Liver (tissue), 3 donors: ENCODE data around the gene ZC3H12C.

Experiments
- EGR1 ChIP-seq, 2 donors: IDR thresholded peaks; 2 replicates each; pipeline ENCODE4 v1.6.1; 2016 to 2018; ENCODE audit warnings: antibody characterized with exemption in 2 of 2, low read depth in 2 of 2
- GABPA ChIP-seq, 2 donors: IDR thresholded peaks in 1 of 2; conservative IDR thresholded peaks in 1 of 2; 2 replicates each; pipeline ENCODE4 v1.6.1; 2016; ENCODE audit warnings: antibody characterized with exemption in 2 of 2, mild to moderate bottlenecking in 1 of 2, moderate library complexity in 1 of 2
- JUND ChIP-seq, 2 donors: IDR thresholded peaks; 2 replicates each; pipeline ENCODE4 v1.6.1; 2016; ENCODE audit warnings: antibody characterized with exemption in 2 of 2
- RAD21 ChIP-seq, 2 donors: IDR thresholded peaks; 2 replicates each; pipeline ENCODE4 v1.6.1; 2016; ENCODE audit warnings: antibody characterized with exemption in 2 of 2, mild to moderate bottlenecking in 2 of 2
- SP1 ChIP-seq: IDR thresholded peaks from 2 replicates; pipeline ENCODE4 v1.6.1; 2018; ENCODE audit warnings: antibody characterized with exemption, mild to moderate bottlenecking
- TAF1 ChIP-seq: conservative IDR thresholded peaks from 2 replicates; pipeline ENCODE4 v1.6.1; 2016; ENCODE audit warnings: antibody characterized with exemption, mild to moderate bottlenecking
- TF ChIP-seq, protein P1 (sequence below): fragments of 150-350 bp; IDR thresholded peaks from 2 replicates; pipeline ENCODE4 v1.5.1; 2017; ENCODE audit warnings: improper control_type of control experiment, low read depth, low read length; ENCODE audit not compliant: missing input control
- TF ChIP-seq, protein P2 (sequence below): IDR thresholded peaks from 2 replicates; pipeline ENCODE4 v1.6.1; 2016; ENCODE audit warnings: antibody characterized with exemption
- TF ChIP-seq, protein P3 (sequence below): IDR thresholded peaks from 2 replicates; pipeline ENCODE4 v1.6.1; 2016; ENCODE audit warnings: antibody characterized with exemption, mild to moderate bottlenecking
- TF ChIP-seq, protein P4 (sequence below): IDR thresholded peaks from 2 replicates; pipeline ENCODE4 v1.6.1; 2016; ENCODE audit warnings: antibody characterized with exemption
- donor health status: healthy.
- donor health status: healthy.

DNA sequence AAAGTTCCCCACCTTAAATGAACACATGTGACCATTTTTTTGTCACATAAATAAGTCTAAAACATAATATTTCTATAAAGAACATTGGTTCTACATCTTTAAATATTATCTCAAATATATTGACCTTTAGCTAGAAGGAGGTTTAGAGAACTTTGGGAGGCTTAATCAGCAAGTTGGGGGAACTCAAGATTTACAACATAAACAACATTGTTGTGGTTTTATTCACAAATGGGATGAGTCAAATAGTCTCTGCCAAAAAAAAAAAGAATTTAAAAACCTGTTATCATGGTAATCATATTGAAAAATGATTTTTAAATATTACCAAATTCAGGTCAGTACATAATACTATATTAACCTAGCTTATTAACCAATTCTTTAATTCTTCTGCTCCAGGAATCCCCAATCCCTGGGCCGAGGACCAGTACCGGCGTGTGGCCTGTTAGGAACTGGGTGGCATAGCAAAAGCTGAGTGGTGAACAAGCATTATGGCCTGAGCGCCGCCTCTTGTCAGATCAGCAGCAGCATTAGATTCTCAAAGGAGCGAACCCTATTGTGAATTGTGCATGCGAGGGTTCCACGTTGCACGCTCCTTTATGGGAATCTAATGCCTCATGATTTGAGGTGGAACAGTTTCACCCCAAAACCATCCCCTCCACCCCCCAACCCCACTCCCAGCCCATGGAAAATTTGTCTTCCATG, 105.0 kb downstream of the ZC3H12C start:
- TF ChIP-seq, protein P1, sequence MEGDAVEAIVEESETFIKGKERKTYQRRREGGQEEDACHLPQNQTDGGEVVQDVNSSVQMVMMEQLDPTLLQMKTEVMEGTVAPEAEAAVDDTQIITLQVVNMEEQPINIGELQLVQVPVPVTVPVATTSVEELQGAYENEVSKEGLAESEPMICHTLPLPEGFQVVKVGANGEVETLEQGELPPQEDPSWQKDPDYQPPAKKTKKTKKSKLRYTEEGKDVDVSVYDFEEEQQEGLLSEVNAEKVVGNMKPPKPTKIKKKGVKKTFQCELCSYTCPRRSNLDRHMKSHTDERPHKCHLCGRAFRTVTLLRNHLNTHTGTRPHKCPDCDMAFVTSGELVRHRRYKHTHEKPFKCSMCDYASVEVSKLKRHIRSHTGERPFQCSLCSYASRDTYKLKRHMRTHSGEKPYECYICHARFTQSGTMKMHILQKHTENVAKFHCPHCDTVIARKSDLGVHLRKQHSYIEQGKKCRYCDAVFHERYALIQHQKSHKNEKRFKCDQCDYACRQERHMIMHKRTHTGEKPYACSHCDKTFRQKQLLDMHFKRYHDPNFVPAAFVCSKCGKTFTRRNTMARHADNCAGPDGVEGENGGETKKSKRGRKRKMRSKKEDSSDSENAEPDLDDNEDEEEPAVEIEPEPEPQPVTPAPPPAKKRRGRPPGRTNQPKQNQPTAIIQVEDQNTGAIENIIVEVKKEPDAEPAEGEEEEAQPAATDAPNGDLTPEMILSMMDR: no peak
- TF ChIP-seq EGR1 (IDR thresholded peaks at IDR 0.05; ENCODE audit: low read depth in 2 of 2) (no peak), RAD21 (IDR thresholded peaks at IDR 0.05) (no peak), JUND (IDR thresholded peaks at IDR 0.05) (no peak), TAF1 (no peak), SP1 (no peak), GABPA (IDR thresholded peaks at IDR 0.05 in 1 of 2, conservative IDR thresholded peaks at IDR 0.05 in 1 of 2) (no peak)
- TF ChIP-seq, protein P2, sequence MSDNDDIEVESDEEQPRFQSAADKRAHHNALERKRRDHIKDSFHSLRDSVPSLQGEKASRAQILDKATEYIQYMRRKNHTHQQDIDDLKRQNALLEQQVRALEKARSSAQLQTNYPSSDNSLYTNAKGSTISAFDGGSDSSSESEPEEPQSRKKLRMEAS: no peak
- TF ChIP-seq, protein P3, sequence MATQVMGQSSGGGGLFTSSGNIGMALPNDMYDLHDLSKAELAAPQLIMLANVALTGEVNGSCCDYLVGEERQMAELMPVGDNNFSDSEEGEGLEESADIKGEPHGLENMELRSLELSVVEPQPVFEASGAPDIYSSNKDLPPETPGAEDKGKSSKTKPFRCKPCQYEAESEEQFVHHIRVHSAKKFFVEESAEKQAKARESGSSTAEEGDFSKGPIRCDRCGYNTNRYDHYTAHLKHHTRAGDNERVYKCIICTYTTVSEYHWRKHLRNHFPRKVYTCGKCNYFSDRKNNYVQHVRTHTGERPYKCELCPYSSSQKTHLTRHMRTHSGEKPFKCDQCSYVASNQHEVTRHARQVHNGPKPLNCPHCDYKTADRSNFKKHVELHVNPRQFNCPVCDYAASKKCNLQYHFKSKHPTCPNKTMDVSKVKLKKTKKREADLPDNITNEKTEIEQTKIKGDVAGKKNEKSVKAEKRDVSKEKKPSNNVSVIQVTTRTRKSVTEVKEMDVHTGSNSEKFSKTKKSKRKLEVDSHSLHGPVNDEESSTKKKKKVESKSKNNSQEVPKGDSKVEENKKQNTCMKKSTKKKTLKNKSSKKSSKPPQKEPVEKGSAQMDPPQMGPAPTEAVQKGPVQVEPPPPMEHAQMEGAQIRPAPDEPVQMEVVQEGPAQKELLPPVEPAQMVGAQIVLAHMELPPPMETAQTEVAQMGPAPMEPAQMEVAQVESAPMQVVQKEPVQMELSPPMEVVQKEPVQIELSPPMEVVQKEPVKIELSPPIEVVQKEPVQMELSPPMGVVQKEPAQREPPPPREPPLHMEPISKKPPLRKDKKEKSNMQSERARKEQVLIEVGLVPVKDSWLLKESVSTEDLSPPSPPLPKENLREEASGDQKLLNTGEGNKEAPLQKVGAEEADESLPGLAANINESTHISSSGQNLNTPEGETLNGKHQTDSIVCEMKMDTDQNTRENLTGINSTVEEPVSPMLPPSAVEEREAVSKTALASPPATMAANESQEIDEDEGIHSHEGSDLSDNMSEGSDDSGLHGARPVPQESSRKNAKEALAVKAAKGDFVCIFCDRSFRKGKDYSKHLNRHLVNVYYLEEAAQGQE: no peak
- TF ChIP-seq, protein P4, sequence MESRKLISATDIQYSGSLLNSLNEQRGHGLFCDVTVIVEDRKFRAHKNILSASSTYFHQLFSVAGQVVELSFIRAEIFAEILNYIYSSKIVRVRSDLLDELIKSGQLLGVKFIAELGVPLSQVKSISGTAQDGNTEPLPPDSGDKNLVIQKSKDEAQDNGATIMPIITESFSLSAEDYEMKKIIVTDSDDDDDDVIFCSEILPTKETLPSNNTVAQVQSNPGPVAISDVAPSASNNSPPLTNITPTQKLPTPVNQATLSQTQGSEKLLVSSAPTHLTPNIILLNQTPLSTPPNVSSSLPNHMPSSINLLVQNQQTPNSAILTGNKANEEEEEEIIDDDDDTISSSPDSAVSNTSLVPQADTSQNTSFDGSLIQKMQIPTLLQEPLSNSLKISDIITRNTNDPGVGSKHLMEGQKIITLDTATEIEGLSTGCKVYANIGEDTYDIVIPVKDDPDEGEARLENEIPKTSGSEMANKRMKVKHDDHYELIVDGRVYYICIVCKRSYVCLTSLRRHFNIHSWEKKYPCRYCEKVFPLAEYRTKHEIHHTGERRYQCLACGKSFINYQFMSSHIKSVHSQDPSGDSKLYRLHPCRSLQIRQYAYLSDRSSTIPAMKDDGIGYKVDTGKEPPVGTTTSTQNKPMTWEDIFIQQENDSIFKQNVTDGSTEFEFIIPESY: no peak
